Tibial nerve (tissue), 4 donors: ENCODE measurements around the gene THSD4. TPM values are rescaled to one million over a fixed set of nuclear protein-coding genes. Genes with fewer than 3 reads are reported as not detected.

Experiments
- DNase-seq, 2 donors: peaks; one replicate each; pipeline ENCODE4 v3.0.0-alpha.2; 2019; ENCODE audit warnings: low spot score in 2 of 2
- H3K27ac ChIP-seq, 4 donors: fragments of 200-600 bp; sonication (generic) in 3 of 4; one replicate each; pipeline ENCODE4 v1.5.1; 2017 to 2019; ENCODE audit warnings: mild to moderate bottlenecking in 1 of 4
- H3K27me3 ChIP-seq, 2 donors: fragments of 200-600 bp; sonication (generic) in 1 of 2; one replicate each; pipeline versions ENCODE4 v1.5.1 to v1.6.0; 2017 to 2019
- H3K36me3 ChIP-seq, 3 donors: fragments of 200-600 bp; sonication (generic); one replicate each; pipeline ENCODE4 v1.5.1; 2018 to 2019
- H3K4me1 ChIP-seq, 4 donors: fragments of 200-600 bp; sonication (generic) in 3 of 4; one replicate each; pipeline ENCODE4 v1.5.1; 2017 to 2019
- H3K4me3 ChIP-seq, 4 donors: fragments of 200-600 bp; sonication (generic) in 3 of 4; one replicate each; pipeline ENCODE4 v1.5.1; 2017 to 2019; ENCODE audit warnings: mild to moderate bottlenecking in 1 of 4, moderate library complexity in 1 of 4
- H3K9me3 ChIP-seq, 4 donors: fragments of 200-600 bp; sonication (generic) in 3 of 4; one replicate each; pipeline ENCODE4 v1.5.1; 2017 to 2019
- CTCF ChIP-seq, 5 experiments: fragments of 200-600 bp in 3 of 5; fragments of 450-650 bp in 2 of 5; sonication (generic) in 3 of 5; IDR thresholded peaks; one replicate each; pipeline ENCODE4 v1.5.1; 2016 to 2019; ENCODE audit warnings: antibody characterized with exemption in 5 of 5, mild to moderate bottlenecking in 3 of 5, moderate library complexity in 2 of 5
- EP300 ChIP-seq, 2 donors: sonication (generic); formaldehyde crosslinking; IDR thresholded peaks; one replicate each; pipeline ENCODE4 v1.6.1; 2017; ENCODE audit warnings: antibody characterized with exemption in 2 of 2, mild to moderate bottlenecking in 1 of 2
- POLR2A ChIP-seq, 2 donors: fragments of 450-650 bp; IDR thresholded peaks; one replicate each; pipeline ENCODE4 v1.6.1; 2017; ENCODE audit warnings: antibody characterized with exemption in 2 of 2, mild to moderate bottlenecking in 2 of 2, moderate library complexity in 2 of 2
- WGBS, 2 donors: methylation state at CpG; one replicate each; pipeline ENCODE4 v1.1.5; 2018; 5-methylcytosine and 5-hydroxymethylcytosine counted together
- total RNA-seq, 4 donors: library from RNA; depleted of rRNA; stranded (reverse); fragments of >200 nt; gene quantifications; one replicate each; pipeline ENCODE4 v1.1.0, GENCODE V29; 2016

The THSD4 gene
- total RNA-seq, 4 donors from 2014 or later = 9.6 to 25.1 (median 21.2) TPM

- H3K9me3 ChIP-seq = no peaks in the 10 kb centered on the region
- H3K27me3 ChIP-seq = no peaks in the 10 kb centered on the region
- no peak for DNase-seq
- no peak overlapping the region for H3K27ac ChIP-seq
- peaks cover 0 to 4% (median 0%) of the 10 kb centered on the region in 4 donors for H3K4me1 ChIP-seq
- no peaks in the 10 kb centered on the region for H3K36me3 ChIP-seq
- H3K4me3 ChIP-seq = no peak overlapping the region
- no peak for TF ChIP-seq CTCF (IDR thresholded peaks at IDR 0.05)
- no peak for TF ChIP-seq POLR2A (IDR thresholded peaks at IDR 0.05)
- TF ChIP-seq EP300 (IDR thresholded peaks at IDR 0.05) = no peak
- WGBS, 2 donors = 40 to 74% methylated on average over 9 to 29 of the region's 51 CpGs
Measured at GRCh38 chr15:71215126-71215894, 100.0 kb downstream of the THSD4 start.

- H3K36me3 ChIP-seq = no peaks in the 10 kb centered on the region
- H3K9me3 ChIP-seq = no peaks in the 10 kb centered on the region
- H3K4me3 ChIP-seq = no peak overlapping the region
- WGBS, 2 donors = 72 to 84% methylated on average over 5 of the region's 5 CpGs
- peaks cover 0 to 4% (median 0%) of the 10 kb centered on the region in 4 donors for H3K4me1 ChIP-seq
- TF ChIP-seq CTCF (IDR thresholded peaks at IDR 0.05) = no peak
- TF ChIP-seq EP300 (IDR thresholded peaks at IDR 0.05) = no peak
- no peak for TF ChIP-seq POLR2A (IDR thresholded peaks at IDR 0.05)
- H3K27ac ChIP-seq = peak overlapping the region in 1 of 4 donors; percentile 16
- no peaks in the 10 kb centered on the region for H3K27me3 ChIP-seq
- DNase-seq = no peak
Measured at GRCh38 chr15:71218272-71218805, 103.1 kb downstream of the THSD4 start.

DNA sequence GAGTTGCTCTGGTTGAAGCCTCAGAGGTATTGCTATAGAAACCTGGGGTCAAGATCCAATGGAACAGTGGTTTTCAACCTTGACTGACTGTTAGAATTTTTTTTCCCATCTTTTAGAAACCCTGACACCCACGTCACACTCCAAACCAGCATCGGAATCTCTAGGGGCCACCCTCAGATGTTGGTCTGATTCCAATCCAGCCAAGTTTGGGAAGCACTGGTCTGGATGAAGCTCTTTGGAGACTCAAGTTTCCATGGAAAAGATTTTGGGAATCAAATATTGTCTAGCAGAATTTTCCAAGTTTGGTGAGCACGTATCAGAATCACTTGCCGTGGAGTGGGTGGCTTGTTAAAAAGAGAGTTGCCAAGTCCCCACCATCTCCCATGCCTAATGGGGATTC lies 103.8 kb downstream of the THSD4 start:
- Histone ChIP-seq H3K27ac (peak overlapping the region in 1 of 4 donors; percentile 16), H3K4me3 (no peak overlapping the region), H3K9me3 (no peaks in the 10 kb centered on the region), H3K4me1 (peaks cover 0 to 4% (median 0%) of the 10 kb centered on the region in 4 donors), H3K36me3 (no peaks in the 10 kb centered on the region), H3K27me3 (no peaks in the 10 kb centered on the region)
- 61 to 71% methylated on average over 4 of the region's 4 CpGs for WGBS, 2 donors
- DNase-seq = no peak
- TF ChIP-seq POLR2A (IDR thresholded peaks at IDR 0.05) (no peak), EP300 (IDR thresholded peaks at IDR 0.05) (no peak), CTCF (IDR thresholded peaks at IDR 0.05) (no peak)

- no peaks in the 10 kb centered on the region for H3K36me3 ChIP-seq
- DNase-seq = no peak
- no peak overlapping the region for H3K4me3 ChIP-seq
- no peak for TF ChIP-seq CTCF (IDR thresholded peaks at IDR 0.05)
- TF ChIP-seq EP300 (IDR thresholded peaks at IDR 0.05) = no peak
- no peak for TF ChIP-seq POLR2A (IDR thresholded peaks at IDR 0.05)
- H3K4me1 ChIP-seq = peaks cover 0 to 4% (median 0%) of the 10 kb centered on the region in 4 donors
- 34 to 41% methylated on average over 2 of the region's 2 CpGs for WGBS, 2 donors
- no peaks in the 10 kb centered on the region for H3K9me3 ChIP-seq
- H3K27me3 ChIP-seq = no peaks in the 10 kb centered on the region
- peak overlapping the region in 1 of 4 donors; percentile 29 for H3K27ac ChIP-seq
Measured at GRCh38 chr15:71219645-71220044, 104.4 kb downstream of the THSD4 start.

- no peaks in the 10 kb centered on the region for H3K36me3 ChIP-seq
- peaks cover 0 to 4% (median 0%) of the 10 kb centered on the region in 4 donors for H3K4me1 ChIP-seq
- no peak for DNase-seq
- H3K9me3 ChIP-seq = no peaks in the 10 kb centered on the region
- H3K27me3 ChIP-seq = no peaks in the 10 kb centered on the region
- WGBS, 2 donors = 91 to 100% methylated on average over 3 of the region's 3 CpGs
- TF ChIP-seq POLR2A (IDR thresholded peaks at IDR 0.05) (no peak), CTCF (IDR thresholded peaks at IDR 0.05) (no peak), EP300 (IDR thresholded peaks at IDR 0.05) (no peak)
- H3K27ac ChIP-seq = no peak overlapping the region
- no peak overlapping the region for H3K4me3 ChIP-seq
Measured at GRCh38 chr15:71220828-71221227, 105.6 kb downstream of the THSD4 start.
